PC-3 (cell line): ENCODE results near the gene PAQR5.

ENCODE experiments used
- EZH2 ChIP-seq: fragments of 300-600 bp; sonication (generic); IDR thresholded peaks from one replicate; pipeline ENCODE4 v1.6.1; 2017; ENCODE audit warnings: antibody characterized with exemption, mild to moderate bottlenecking, low read length; ENCODE audit not compliant: unreplicated experiment
- EZH2phosphoT487 ChIP-seq: fragments of 300-600 bp; sonication (generic); IDR thresholded peaks from 2 replicates; pipeline ENCODE4 v1.6.1; 2018; ENCODE audit warnings: mild to moderate bottlenecking, antibody characterized with exemption, low read length, borderline replicate concordance
- TF ChIP-seq, protein P1 (sequence below): fragments of 300-600 bp; sonication (generic); conservative IDR thresholded peaks from 2 replicates; pipeline ENCODE4 v1.5.1; 2017; ENCODE audit warnings: antibody characterized with exemption, low read depth, mild to moderate bottlenecking, low read length

GRCh38 chr15:69325456-69325971, 26.8 kb downstream of the PAQR5 start:
- TF ChIP-seq, protein P1, sequence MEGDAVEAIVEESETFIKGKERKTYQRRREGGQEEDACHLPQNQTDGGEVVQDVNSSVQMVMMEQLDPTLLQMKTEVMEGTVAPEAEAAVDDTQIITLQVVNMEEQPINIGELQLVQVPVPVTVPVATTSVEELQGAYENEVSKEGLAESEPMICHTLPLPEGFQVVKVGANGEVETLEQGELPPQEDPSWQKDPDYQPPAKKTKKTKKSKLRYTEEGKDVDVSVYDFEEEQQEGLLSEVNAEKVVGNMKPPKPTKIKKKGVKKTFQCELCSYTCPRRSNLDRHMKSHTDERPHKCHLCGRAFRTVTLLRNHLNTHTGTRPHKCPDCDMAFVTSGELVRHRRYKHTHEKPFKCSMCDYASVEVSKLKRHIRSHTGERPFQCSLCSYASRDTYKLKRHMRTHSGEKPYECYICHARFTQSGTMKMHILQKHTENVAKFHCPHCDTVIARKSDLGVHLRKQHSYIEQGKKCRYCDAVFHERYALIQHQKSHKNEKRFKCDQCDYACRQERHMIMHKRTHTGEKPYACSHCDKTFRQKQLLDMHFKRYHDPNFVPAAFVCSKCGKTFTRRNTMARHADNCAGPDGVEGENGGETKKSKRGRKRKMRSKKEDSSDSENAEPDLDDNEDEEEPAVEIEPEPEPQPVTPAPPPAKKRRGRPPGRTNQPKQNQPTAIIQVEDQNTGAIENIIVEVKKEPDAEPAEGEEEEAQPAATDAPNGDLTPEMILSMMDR = no peak
- TF ChIP-seq EZH2phosphoT487 (no peak), EZH2 (no peak)
